NCI-H2107 (cell line): ENCODE data around the gene RAPGEF5.
A peak's percentile ranks its signal among the peaks of the same experiment; 100 is the strongest.
"Not testable (repeated sequence)": the region's sequence is repeated elsewhere in the genome, so short reads cannot be mapped to it uniquely, and the experiment has no call there.

Experiments used
- DNase-seq: peaks from one replicate; lab custom pipeline; 2025; lab: John Stamatoyannopoulos, UW

Gene RAPGEF5

DNA sequence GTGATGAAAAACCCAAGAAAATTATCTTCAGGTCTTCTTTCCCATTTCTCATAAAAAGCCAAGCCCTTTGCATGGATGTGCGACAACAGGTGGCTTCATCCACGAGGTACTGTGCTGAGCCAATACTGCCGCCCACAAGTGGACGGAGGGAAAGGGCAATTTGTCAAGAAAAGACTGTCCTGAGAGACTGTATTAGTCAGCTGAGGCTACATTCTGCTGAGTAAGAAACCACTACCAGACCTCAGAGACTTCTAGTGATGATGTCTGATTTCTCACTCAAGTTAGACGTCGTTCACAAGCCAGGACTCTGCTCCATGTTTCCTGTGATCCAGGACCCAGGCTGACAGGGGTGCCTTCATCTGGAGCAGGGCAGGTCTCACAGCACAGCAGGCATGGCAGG lies 239.7 kb downstream of the RAPGEF5 start:
- DNase-seq = no peak

- no peak for DNase-seq
Measured at GRCh38 chr7:22116451-22117030, 240.4 kb downstream of the RAPGEF5 start.

GRCh38 chr7:22115689-22116088 lies 241.3 kb downstream of the RAPGEF5 start:
- DNase-seq = no peak

GRCh38 chr7:22114440-22114981 lies 242.4 kb downstream of the RAPGEF5 start:
- DNase-seq = no peak

DNA sequence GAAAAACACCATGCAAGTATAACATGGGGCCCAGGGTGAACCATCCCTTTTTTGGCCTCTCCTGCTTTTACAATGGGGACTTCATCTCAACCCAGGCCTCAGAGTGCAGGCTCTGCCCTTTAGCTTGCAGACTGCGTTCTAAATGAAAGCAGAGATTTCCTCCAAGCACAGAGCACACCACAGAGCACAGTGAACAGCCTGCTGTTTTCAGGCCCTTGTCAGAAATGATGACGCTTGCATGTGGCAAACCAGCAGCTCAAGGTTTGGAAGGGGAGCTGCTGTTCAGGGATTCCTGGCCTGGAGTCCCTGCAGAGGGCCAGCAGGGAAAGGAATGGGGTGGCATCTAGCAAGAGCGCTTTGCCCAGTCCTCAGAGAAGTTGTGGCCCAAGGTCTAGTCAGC lies 243.9 kb downstream of the RAPGEF5 start:
- DNase-seq = no peak

DNA sequence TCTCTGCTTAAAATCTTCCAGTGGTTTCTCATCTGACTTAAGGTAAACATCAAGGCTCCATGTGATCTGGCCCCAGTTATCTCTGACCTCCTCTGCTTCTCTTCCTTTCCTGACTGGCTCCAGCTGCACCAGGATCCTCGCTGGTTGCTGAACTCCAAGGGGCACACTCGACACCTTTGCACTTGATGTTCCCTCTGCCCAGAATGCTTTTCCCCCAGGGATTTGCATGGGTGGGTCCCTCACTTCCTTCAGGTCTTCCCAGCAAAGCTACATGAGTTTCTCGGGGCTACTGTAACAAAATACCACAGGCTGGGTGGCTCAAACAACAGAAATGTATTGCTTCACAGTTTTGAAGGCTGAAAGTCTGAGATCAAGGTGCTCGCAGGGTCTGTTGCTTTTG lies 245.3 kb downstream of the RAPGEF5 start:
- no peak for DNase-seq

DNA sequence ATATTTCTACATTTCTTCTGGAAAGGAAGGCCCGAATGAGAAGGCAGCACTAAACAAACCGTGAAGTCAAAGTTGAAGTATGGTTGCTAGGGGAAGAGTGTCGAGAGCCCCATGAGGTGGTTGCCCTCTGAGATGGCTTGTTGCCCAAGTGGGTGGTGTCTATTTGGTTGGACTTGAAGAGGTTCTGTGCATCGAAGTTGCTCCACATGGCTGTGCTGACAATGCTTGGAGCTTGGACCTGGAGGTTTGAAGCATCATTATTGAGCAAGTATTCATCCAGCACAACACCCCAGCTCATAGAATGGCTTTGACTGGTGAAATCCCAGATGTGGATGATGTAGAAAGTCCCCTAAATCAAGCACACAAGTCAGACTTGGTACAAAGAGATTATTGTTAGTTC lies 246.1 kb downstream of the RAPGEF5 start:
- no peak for DNase-seq

DNA sequence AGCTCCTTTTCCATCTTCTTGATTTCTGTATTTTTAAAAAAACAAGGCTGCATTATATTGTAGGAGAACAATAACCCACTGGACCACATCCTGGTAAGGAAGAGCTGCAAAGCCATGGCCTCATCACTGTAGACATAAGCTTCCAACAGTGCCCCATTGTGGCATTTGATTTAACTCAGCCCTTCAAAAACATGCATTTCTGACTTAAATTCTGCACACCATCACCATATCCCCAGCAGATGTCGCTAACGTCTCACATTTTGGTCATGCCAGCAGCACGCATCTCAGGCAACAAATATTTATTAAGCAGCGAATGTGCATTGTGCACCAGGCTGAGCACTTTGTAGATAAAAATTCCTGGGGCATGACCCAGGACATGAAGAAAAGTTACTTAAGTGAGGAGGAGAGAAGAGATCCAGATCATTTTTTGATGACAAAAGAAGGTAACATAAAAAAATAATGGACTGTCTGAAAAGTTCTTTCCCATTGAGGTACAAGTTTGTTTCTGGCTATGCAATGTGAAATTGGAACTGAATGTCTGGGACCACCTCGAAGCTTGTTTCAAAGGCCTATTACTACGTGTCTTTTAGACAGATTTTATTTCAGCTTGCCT lies 246.6 kb downstream of the RAPGEF5 start:
- peak; percentile 64 for DNase-seq

GRCh38 chr7:22109761-22110160 lies 247.2 kb downstream of the RAPGEF5 start:
- no peak for DNase-seq

GRCh38 chr7:22108151-22108845 lies 248.7 kb downstream of the RAPGEF5 start:
- no peak for DNase-seq

DNA sequence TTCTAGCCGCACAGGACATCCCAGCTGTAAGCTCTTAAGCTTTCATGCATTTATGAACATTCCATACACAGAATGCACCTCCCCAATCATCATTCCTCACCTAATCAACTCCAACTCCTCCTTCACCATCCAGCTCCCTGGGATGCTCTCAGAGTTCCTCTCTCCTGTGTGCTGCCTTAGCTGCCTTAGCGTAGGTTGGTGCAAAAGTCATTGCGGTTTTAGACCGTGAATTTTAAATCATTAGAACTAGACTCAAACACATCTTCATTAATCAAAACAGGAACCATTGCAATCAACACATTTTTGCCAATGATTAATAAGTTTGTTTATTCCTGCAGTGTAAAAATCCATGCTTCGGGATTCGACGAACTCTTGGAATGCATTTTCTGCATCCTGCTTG lies 251.4 kb downstream of the RAPGEF5 start:
- DNase-seq = no peak

DNA sequence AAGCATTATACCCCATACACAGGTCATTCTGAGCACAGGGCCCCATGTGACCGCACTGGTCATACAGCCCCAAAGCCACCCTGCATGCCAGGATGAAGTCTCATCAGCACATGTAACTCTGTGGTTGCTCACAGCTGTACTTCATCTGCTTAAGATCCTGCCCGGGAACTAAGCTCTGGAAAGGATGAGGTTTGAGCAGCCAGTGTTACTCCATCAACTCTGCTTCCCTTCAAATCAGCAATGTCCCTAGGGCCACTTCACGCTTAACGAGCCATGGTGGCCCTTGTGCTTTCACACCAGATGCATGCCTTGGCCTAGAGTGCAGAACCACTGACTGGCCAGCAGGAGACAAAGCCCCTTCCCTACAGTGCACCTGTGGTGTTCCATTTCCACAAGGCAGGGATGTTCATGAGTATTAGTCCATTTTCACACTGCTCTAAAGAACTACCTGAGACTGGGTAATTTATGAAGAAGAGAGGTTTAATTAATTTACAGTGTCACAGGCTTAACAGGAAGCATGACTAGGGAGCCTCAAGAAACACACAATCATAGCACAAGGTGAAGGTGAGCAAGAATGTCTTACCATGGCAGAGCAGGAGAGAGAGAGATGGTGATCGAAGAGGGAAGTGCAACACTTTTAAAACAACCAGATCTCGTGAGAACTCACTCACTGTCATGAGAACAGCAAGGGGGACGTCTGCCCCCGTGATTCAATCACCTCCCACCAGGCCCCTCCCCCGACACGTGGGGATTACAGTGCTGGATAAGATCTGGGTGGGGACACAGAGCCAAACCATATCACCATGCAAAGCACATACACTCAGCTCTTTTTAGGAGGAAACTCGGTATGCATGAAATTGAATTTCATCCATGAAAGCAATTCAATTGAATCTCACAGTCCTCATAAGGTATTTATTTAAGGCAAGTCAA lies 262.3 kb downstream of the RAPGEF5 start:
- no peak for DNase-seq

- DNase-seq = no peak
Measured at GRCh38 chr7:22093936-22094335, 263.0 kb downstream of the RAPGEF5 start.

- no peak for DNase-seq
Measured at GRCh38 chr7:22093001-22093400, 264.0 kb downstream of the RAPGEF5 start.

- not testable (repeated sequence) for DNase-seq
Measured at GRCh38 chr7:22090958-22091525, 265.9 kb downstream of the RAPGEF5 start.

- DNase-seq = no peak
Measured at GRCh38 chr7:22090512-22090911, 266.4 kb downstream of the RAPGEF5 start.

GRCh38 chr7:22090107-22090506 lies 266.8 kb downstream of the RAPGEF5 start:
- no peak for DNase-seq

DNA sequence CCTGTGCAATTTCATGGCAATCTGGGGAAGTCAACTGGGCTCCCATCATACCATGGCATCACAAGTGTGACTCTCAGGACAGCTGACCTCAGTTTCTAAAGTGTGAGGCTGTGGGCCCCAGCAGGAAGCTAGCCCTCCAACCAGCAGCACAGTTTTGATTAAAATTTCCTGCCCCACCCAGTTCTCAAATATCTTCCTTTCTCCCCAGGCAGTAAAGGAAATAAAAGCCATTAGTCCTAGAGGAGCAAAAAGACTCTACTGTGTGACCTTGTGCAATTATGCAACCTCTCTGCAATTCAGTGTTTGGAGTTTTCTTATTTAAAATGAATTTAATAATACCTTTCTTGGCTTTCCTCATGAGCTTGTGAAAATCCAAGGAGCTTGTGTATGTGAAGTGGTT lies 268.1 kb downstream of the RAPGEF5 start:
- DNase-seq = no peak

DNA sequence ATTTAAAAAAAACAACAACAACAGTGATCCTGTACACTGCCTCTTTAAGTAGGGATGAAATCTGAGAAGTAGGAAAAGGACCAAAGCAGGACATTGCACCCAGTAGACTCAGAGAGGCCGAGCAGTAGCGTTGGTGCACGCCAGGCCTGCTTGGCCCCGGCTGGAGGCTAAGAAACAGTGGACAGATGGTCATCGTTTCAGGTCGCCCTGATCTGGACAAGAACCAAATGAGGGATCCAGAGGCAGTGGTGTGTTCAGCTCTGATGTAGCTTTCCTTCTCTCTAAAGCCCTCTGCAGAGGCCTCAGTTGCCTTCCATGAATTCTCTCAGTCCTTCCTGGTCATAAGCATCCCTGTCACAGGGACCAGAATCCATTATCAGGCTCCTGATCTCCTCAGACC lies 269.1 kb downstream of the RAPGEF5 start:
- DNase-seq = no peak

DNA sequence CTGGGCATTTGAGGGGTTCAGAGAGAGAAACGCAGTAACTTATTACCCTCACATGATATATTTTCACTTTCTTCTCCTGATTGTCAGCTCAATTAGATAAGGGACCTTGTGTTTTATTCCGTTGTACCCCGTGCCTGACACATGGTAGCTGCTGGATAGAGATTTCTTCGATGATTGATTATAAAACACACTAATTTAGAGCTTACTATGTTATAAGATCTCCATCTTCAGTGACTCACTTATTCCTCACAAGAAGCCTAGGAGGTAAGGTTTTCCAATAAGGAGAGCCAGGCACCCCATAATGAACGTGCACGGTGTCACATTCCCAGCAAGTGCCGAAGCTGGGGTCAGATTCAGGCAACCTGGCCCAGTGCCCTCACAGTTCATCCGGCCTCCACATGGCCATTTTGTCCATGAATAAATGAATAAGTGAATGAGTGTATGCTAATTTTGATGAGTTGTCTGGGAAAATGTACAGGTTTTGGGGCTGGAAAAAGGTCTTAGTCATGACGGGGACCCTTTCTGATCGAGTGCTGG lies 273.2 kb downstream of the RAPGEF5 start:
- no peak for DNase-seq

DNA sequence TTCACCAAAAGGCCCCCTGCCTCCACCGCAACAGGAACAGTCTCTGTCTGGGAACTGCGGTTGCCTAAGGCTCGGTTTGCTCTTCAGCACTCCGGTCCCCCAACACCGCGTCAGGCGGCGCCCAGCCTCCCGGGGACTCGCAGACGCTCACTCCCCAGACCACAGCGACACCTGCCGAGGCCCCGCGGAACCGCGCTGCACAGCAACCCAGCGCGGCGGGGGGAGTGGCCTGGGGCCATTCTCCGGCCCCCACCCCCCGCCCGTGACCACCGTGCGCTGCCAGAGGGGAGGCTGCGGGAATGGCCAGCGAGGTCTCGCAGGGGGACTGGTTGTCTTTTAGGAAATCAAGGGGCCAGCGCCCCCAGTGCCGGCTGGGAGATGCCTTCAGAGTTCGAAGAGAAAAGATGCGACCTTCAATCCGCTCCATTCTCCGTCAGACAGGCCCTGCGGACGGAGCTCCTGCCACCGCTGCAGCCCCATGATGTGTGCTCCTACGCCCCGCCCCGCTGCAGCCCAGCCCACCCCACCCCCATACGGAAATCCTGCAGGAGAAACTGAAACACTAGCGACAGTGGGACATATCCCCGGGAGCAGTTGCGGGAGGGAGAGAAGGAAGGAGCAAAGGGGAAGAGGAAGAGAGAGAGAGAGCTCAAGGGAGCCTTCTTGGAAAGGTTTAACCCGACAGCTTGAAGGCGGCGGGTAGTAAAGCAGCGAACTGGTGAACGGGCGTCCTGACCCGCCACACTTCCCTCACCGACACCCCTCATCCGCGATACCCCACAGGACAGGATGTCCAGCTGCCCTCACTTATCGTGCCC lies 273.9 kb downstream of the RAPGEF5 start:
- peak; percentile 71 for DNase-seq
